MM.1S (cell line): Measurements from ENCODE around the gene SLC4A3.

Experiments
- DNase-seq: peaks from one replicate; pipeline ENCODE4 v3.0.0-alpha.2; 2015
- H2AFZ ChIP-seq: fragments of 300-600 bp; sonication (generic); 2 replicates; pipeline ENCODE4 v1.6.0; 2016; ENCODE audit warnings: antibody characterized with exemption, low read length
- H3F3A ChIP-seq: fragments of 300-600 bp; sonication (generic); 2 replicates; pipeline ENCODE4 v1.6.1; 2016; ENCODE audit warnings: mild to moderate bottlenecking, antibody characterized with exemption, low read length, moderate library complexity, mixed read lengths; ENCODE audit not compliant: insufficient read depth
- H3K27ac ChIP-seq: fragments of 300-600 bp; sonication (generic); 2 replicates; pipeline ENCODE4 v1.5.1; 2016; ENCODE audit warnings: mild to moderate bottlenecking, low read length
- H3K27me3 ChIP-seq: fragments of 300-600 bp; sonication (generic); replicated peaks from 2 replicates; pipeline ENCODE4 v1.6.0; 2016; ENCODE audit warnings: low read length; ENCODE audit not compliant: insufficient read depth
- H3K36me3 ChIP-seq: fragments of 300-600 bp; sonication (generic); replicated peaks from 2 replicates; pipeline ENCODE4 v1.6.1; 2016; ENCODE audit warnings: mild to moderate bottlenecking, low read length, mixed read lengths; ENCODE audit not compliant: insufficient read depth
- H3K4me1 ChIP-seq: fragments of 300-600 bp; sonication (generic); 2 replicates; pipeline ENCODE4 v1.6.1; 2016; ENCODE audit warnings: low read length, mixed read lengths
- H3K4me2 ChIP-seq: fragments of 300-600 bp; sonication (generic); 2 replicates; pipeline ENCODE4 v1.6.0; 2016; ENCODE audit warnings: low read depth, low read length
- H3K4me3 ChIP-seq: fragments of 300-600 bp; sonication (generic); 2 replicates; pipeline ENCODE4 v1.5.1; 2016; ENCODE audit warnings: low read length, mixed read lengths
- H3K79me2 ChIP-seq: fragments of 300-600 bp; sonication (generic); 2 replicates; pipeline ENCODE4 v1.6.1; 2016; ENCODE audit warnings: mixed run types, low read length, mixed read lengths
- H3K9ac ChIP-seq: fragments of 300-600 bp; sonication (generic); 2 replicates; pipeline ENCODE4 v1.6.1; 2016; ENCODE audit warnings: low read length, mixed read lengths
- H3K9me2 ChIP-seq: fragments of 300-600 bp; sonication (generic); replicated peaks from 2 replicates; pipeline ENCODE4 v1.6.1; 2016; ENCODE audit warnings: mild to moderate bottlenecking, low read length, mixed read lengths; ENCODE audit not compliant: insufficient read depth
- H3K9me3 ChIP-seq: fragments of 300-600 bp; sonication (generic); replicated peaks from 2 replicates; pipeline ENCODE4 v1.6.1; 2016; ENCODE audit warnings: mild to moderate bottlenecking, low read length, mixed read lengths; ENCODE audit not compliant: insufficient read depth
- H4K20me1 ChIP-seq: fragments of 300-600 bp; sonication (generic); 2 replicates; pipeline ENCODE4 v1.6.1; 2016; ENCODE audit warnings: mild to moderate bottlenecking, low read length, moderate library complexity, mixed read lengths; ENCODE audit not compliant: insufficient read depth
- CTCF ChIP-seq: fragments of 300-600 bp; sonication (generic); IDR thresholded peaks from 2 replicates; pipeline ENCODE4 v1.5.1; 2016; ENCODE audit warnings: antibody characterized with exemption, low read length, mixed read lengths
- EZH2 ChIP-seq: fragments of 300-600 bp; sonication (generic); optimal IDR thresholded peaks from 2 replicates; pipeline ENCODE3; 2017; ENCODE audit warnings: low read depth, mild to moderate bottlenecking, antibody characterized with exemption, low read length, mixed read lengths
- EZH2phosphoT487 ChIP-seq: fragments of 300-600 bp; sonication (generic); IDR thresholded peaks from 2 replicates; pipeline ENCODE4 v1.6.1; 2018; ENCODE audit warnings: antibody characterized with exemption, low read length

SLC4A3 gene

GRCh38 chr2:219605607-219605954 lies 21.8 kb upstream of the SLC4A3 start:
- H3K4me3 ChIP-seq, result no peak overlapping the region
- H3K9ac ChIP-seq, result no peak overlapping the region
- no peak overlapping the region for H3K4me2 ChIP-seq

GRCh38 chr2:219607931-219608330 lies 19.5 kb upstream of the SLC4A3 start:
- H2AFZ ChIP-seq, result no peak overlapping the region
- DNase-seq, result no peak
- TF ChIP-seq EZH2phosphoT487, result no peak
- TF ChIP-seq EZH2, result no peak
- no peak for TF ChIP-seq CTCF
- H3K27me3 ChIP-seq, result no peaks in the 10 kb centered on the region
- H3K9me3 ChIP-seq, result no peaks in the 10 kb centered on the region
- H3K36me3 ChIP-seq, result no peaks in the 10 kb centered on the region
- no peaks in the 10 kb centered on the region for H3F3A ChIP-seq
- H4K20me1 ChIP-seq, result no peaks in the 10 kb centered on the region
- H3K4me1 ChIP-seq, result peaks cover 5% of the 10 kb centered on the region
- no peak overlapping the region for H3K27ac ChIP-seq
- no peak overlapping the region for H3K4me3 ChIP-seq
- H3K4me2 ChIP-seq, result no peak overlapping the region
- no peaks in the 10 kb centered on the region for H3K9me2 ChIP-seq
- H3K79me2 ChIP-seq, result no peaks in the 10 kb centered on the region
- H3K9ac ChIP-seq, result no peak overlapping the region

More at GRCh38 chr2:219605607-219605954, 21.8 kb upstream of the SLC4A3 start:
- no peak overlapping the region for H2AFZ ChIP-seq
- H3K79me2 ChIP-seq, result no peaks in the 10 kb centered on the region
- DNase-seq, result no peak
- H3K36me3 ChIP-seq, result no peaks in the 10 kb centered on the region
- no peaks in the 10 kb centered on the region for H3K9me3 ChIP-seq
- no peaks in the 10 kb centered on the region for H3F3A ChIP-seq
- H3K27me3 ChIP-seq, result no peaks in the 10 kb centered on the region
- no peak for TF ChIP-seq EZH2
- no peak for TF ChIP-seq EZH2phosphoT487
- TF ChIP-seq CTCF, result no peak
- H3K27ac ChIP-seq, result no peak overlapping the region
- no peaks in the 10 kb centered on the region for H3K9me2 ChIP-seq
- no peaks in the 10 kb centered on the region for H3K4me1 ChIP-seq
- no peaks in the 10 kb centered on the region for H4K20me1 ChIP-seq

DNA sequence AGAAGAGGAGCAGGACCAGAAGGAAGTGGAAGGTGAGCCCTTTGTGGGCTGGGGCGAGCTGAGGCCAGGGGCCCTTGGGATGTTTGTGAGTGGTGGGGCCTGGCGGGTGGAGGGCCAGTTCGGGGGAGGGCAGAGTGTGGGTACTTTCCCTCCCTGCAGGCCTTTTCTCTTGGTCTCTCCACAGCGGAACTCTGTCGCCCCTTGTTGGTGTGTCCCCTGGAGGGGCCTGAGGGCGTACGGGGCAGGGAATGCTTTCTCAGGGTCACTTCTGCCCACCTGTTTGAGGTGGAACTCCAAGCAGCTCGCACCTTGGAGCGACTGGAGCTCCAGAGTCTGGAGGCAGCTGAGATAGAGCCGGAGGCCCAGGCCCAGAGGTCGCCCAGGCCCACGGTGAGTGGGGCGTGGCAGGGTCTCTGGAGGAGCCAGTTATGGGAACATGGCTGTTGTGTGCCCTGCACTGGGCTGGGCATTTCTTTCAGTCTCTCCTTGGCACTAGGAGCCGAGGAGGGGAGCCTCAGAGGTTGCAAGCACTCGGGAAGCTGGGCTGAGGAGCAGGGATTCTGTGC lies 18.9 kb upstream of the SLC4A3 start:
- no peak overlapping the region for H3K4me3 ChIP-seq
- H3K9ac ChIP-seq, result no peak overlapping the region
- no peak overlapping the region for H3K27ac ChIP-seq
- H4K20me1 ChIP-seq, result no peaks in the 10 kb centered on the region
- H3F3A ChIP-seq, result no peaks in the 10 kb centered on the region
- H3K36me3 ChIP-seq, result no peaks in the 10 kb centered on the region
- no peak for DNase-seq
- H3K4me2 ChIP-seq, result no peak overlapping the region
- no peaks in the 10 kb centered on the region for H3K9me2 ChIP-seq
- TF ChIP-seq CTCF, result no peak
- TF ChIP-seq EZH2, result no peak
- no peak for TF ChIP-seq EZH2phosphoT487
- peaks cover 5% of the 10 kb centered on the region for H3K4me1 ChIP-seq
- no peaks in the 10 kb centered on the region for H3K9me3 ChIP-seq
- no peaks in the 10 kb centered on the region for H3K79me2 ChIP-seq
- H2AFZ ChIP-seq, result no peak overlapping the region
- no peaks in the 10 kb centered on the region for H3K27me3 ChIP-seq
